NCI-H187 (cell line): Measurements from ENCODE around the gene MOCS2.

ENCODE experiments used
- DNase-seq, 2 experiments: peaks; one replicate each; lab custom pipeline; 2025; lab: John Stamatoyannopoulos, UW

The MOCS2 gene

DNA sequence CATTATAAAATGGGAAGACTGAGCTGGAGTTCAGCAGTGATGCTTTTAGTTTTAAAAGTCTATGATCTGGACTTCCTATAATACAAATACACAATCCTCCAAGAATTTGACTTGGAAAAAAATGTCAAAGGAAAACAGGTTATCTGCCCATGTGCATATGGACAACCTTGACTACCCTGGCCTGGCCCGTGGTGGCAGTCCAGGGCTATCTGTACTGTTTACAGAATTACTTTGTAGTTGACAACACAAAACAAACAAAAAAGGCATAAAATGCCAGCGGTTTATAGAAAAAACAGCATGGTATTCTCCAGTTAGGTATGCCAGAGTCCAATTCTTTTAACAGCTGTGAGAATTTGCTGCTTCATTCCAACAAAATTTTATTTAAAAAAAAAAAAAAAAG lies 17.3 kb downstream of the MOCS2 start:
- DNase-seq = no peak

DNA sequence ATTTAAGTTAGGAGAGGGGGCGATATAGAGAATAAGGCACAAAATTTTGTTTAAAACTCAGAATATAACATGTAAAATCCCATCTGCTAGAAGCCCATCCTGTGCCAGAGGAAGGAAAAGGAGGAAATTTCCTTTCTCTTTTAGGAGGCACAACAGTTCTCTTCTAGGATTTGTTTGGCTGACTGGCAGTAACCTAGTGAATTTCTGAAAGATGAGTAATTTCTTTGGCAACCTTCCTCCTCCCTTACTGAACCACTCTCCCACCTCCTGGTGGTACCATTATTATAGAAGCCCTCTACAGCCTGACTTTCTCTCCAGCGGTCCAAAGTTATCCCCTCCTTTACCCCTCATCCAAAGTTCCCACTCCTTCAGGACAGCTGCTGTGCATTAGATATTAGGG lies 18.3 kb downstream of the MOCS2 start:
- DNase-seq = no peak

DNA sequence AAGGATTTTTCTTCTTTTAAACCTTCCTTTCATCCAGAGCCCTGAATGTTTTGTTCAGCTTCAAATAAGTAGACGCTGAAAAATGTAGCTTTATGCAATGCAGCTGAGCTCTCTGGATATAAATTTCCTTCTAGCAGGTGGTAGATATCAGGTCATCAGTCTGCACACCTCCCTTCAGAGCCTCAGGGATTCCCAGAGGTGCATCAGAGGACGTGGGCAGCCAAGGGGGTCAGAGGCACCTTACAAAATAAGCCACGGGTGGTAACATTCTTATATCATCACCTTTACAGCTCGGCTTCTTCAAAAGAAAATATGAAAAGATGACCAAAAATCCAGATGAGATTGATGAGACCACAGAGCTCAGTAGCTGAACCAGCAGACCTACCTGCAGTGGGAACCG lies 19.3 kb downstream of the MOCS2 start:
- no peak for DNase-seq

- no peak for DNase-seq
These were observed 20.0 kb downstream of the MOCS2 start for GRCh38 chr5:53089481-53089991.

DNA sequence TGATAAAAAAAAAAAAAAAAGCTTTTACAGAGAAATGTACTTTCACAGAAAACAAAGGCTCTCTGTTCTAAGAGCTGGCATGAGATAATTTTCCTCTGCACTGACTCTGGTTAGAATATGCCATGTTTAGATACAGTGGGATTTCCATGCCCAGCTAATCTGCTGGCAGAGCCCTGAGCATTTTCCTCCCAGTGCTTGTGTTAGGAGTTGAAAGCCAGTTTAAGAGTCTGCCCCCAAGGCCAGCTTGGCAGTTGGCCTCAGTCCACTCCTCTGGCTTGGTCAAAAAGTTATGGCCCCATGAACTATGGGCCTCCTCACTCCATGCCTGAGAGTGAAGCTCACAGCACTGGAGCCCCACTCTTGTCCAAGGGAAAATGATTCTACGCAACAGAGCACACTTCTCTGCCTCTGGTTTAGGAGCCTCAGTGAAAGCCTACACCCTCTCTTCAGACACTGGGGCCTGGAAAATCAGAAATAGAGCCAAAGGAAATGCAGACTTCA lies 21.9 kb downstream of the MOCS2 start:
- no peak for DNase-seq

- no peak for DNase-seq
These were observed 22.4 kb downstream of the MOCS2 start for GRCh38 chr5:53087171-53087570.

DNA sequence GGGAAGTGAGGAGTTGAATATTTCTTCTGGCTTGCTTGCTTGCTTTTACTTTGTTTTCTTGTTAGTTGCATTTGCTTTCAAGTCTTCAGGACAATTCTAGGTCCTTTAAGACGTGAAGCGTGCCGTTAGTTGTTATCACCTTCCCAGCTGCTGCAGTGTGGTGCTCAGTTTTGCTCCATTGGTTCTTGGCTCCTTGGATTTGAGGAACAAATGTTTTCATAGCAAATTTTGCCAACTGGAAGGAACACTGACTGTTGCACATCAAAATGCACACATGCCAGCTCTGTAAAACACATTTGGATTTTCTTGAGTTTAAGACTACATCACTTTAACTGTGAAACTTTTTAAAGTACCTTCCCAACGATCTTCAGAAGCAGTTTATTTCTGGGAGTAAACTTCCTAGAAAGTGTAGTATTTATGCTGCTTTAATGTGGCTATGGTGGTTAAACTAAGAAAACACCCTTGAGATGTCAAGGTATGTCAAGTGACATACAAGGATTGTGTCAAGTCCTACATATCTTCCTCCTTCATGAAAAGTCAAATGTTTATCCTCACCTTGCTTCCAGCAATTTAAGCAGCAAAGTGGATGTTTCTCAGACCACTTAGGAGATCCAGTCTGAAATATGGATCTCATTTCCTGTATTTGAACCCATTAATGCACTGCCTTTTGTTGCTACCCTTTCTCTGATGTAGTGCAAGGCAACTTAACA lies 24.9 kb downstream of the MOCS2 start:
- DNase-seq = no peak

DNA sequence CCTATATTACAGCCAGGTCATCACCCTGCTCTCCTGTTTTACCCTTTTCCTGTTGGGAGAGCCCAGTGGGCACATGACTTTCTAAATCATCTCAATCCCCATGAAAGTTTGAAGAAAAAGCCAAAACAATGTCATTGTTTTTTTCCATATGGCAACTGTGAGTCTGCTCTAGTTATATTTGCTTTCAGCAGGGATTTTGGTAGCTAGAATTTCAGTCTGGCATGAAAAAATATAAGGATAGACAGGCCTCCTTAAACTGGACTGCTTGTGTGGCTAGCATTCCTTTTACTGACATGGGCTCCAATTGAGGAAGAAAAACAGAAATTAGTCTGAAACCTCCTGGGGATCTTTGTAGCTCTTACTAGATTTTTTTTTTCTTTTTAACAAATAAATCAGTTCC lies 25.6 kb downstream of the MOCS2 start:
- DNase-seq = no peak

DNA sequence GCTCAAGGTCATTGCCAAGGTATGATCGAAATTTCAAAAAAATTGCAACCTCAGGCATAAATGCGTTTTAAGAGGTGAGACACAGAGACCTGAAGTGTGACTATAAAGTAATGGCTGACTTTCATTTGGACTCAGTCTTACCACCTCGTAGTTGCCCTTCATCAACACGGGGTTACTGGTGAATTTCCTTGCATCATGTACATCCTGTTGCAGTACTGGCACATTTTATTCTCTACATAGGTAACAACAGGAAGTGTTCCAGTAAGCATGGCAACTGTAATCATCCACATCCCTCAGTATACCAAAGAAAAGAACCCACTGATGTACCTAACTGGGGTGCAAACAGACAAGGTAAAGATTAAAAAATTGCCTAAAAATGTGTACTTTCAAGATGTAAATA lies 29.3 kb downstream of the MOCS2 start:
- no peak for DNase-seq

DNA sequence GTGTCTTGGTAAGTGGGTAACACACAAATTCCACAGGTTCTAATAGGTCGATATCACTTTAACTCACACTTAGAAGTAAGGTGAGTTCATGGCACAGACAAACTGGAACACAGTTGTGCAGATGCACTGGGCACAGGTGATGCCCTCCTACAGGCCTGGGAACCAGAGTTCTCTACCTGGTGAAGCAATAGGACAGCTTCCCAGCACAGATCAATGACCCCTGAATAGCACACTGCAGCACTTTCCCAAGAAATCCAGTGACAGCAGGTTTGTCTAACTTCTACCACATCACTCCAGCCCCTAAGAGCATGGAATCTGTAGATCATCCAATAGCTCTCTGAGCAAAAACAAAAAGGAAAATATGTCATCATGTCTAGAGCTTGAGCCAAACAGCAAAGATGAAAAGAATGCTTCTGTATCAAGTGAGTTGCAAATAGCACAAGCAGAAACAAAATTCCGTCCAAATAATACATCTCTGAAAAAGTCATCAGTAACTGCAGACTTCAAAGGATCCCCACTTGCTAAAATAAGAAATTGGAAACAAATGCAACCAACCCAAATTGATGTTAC lies 33.5 kb downstream of the MOCS2 start:
- DNase-seq = no peak

GRCh38 chr5:53073348-53073747 lies 36.2 kb downstream of the MOCS2 start:
- DNase-seq = no peak

- no peak for DNase-seq
These were observed 37.8 kb downstream of the MOCS2 start for GRCh38 chr5:53071738-53072137.

- no peak for DNase-seq
These were observed 38.3 kb downstream of the MOCS2 start for GRCh38 chr5:53071298-53071697.

DNA sequence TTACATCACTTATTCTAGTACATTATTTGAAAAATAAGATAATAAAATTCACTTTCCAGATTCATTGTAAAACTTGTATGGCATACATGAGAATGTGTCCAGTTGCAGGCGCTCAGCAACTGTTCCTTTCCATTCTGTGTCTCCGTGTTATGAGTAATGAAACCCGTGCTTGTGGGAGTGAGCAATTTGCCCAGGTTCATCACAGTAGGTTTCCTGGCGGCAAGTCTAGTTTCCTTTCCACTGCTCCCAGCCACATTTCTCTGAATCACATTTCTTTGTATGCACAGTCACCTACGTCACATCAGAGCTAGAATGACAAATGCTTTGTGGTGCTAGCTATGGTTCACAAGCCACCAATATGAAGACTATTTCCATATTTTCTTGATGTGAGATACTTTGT lies 39.9 kb downstream of the MOCS2 start:
- no peak for DNase-seq

- DNase-seq = no peak
These were observed 41.2 kb downstream of the MOCS2 start for GRCh38 chr5:53068291-53068836.

DNA sequence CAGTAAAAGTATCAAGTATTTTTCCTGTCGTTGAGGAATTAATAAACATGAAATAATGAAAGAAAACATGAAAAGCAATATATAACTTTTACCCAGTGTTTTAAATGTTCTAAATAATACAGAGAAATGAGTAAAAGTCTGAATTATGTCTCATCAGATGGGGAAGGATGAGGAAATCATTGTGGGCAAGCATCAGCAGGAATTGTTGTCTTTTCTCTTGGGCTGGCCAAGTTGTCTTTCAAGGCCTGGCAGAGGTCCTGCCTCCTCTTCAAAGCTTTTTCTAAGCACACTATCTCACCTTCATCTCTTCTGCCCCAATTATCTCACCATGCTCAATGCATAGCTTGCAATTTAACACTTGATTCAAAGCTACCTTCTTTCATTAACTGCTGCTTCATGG lies 41.9 kb downstream of the MOCS2 start:
- DNase-seq = no peak

DNA sequence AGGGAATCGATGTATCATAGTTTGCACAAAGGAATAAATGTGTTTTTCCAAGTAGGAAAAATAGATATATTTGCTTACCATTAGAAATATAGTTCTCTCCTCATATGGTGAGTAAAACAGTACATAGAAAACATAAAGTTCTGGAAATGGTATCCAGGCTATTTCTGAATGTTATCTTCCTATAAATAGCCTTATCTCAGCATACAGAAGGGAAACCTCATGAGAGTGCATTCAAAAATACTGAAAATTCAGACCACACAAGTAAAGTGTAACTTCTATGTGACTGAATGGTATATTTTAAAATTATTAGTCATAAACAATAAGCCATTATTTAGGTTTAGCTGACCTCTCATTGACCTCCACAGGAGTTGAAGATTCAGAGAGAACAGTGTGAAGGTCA lies 43.5 kb downstream of the MOCS2 start:
- no peak for DNase-seq

DNA sequence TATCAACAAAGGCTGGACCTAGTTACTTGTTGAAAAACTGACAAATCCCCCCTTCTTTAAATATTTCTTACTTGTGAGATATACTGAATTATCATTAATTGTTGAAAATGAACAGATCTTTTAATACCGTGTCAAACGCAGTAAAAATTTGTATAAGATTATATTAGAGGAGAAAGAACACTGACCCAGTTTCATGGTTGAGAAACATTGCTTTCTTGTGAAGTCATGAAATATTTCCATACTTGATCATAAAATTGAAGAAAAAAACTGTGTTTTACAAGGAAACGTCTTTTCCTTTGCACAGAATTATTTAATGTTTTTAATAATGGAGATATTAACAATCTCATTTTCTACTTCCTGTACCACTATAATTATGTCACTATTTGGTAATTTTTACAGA lies 45.8 kb downstream of the MOCS2 start:
- no peak for DNase-seq

DNA sequence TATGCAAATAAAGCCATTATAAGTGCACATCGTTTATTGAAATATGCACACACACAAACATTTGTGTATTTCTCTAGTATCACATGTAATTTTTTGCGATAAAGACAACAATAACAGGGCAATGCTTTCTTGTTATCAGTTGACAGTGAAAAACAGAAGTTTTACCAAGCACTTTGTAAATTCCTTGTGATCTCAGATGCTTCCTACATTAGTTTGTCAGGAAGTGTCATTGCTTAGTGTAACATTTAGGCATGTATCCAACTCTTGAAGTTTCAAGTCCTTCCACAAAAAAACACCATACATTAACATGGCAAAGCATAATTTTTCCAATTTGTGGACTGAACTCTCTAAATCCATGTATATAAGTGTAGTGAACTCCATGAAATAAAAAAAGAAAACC lies 46.4 kb downstream of the MOCS2 start:
- no peak for DNase-seq

DNA sequence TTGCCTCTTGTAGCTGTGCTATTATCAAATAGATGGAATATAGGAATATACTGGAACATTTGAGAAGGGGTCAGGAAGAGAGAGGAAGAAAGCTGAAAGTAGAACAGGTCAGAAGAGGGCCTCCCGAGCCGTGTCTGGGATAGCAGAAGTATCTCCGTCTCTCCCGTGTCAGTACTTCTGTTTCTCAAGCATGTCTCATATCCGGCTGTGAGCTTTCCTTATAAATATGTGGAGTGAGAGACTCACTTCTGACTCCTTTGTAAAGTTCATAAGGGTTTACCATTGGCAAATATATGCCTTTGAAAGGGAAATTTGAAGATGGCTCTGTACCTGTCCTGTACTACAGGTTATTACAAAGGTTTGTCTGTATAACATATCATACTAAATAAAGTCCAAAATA lies 50.3 kb downstream of the MOCS2 start:
- no peak for DNase-seq

- DNase-seq = no peak
These were observed 54.2 kb downstream of the MOCS2 start for GRCh38 chr5:53055365-53055764.

- DNase-seq = no peak
These were observed 56.2 kb downstream of the MOCS2 start for GRCh38 chr5:53053364-53053763.

DNA sequence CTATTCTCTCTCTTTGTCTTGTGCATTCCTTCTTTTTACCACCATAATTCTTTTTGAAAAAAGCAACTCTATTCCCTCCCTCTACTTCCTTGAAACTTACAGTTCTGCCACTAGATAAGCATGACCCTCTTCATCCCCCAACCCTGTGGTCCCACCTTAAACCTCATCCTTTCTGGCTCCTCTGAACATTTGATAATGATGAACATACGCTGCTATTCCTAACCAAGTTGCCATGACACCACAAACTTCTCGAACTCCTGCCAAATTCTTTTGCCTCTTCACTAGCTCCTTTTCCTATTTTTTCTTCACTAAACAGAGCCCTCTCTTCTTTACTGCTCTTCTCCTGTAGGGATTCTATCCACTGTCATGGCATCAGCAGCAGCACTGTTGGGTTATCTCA lies 57.1 kb downstream of the MOCS2 start:
- DNase-seq = no peak

DNA sequence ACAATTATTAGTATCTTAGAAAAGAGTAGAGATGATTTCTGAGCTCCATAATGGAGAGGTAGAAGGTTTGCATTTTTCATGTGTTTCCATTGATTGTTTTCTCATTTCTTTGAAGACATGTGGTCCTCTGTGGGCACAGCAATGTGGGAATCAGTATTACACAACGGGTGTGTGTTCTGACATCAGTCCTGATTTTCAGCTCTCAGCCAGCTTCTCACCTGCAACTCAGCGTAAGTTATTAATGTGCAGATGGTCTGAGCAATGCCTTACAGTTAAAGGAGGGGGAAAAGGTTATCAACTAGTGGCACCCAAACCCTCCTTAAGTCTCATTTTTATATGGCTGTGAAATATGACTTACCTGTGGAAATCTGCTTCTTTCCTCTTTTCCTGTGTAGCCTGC lies 61.3 kb downstream of the MOCS2 start:
- no peak for DNase-seq
